CD8-positive, alpha-beta memory T cell (primary cell): ENCODE results near the gene ZFAND5. TPM values are rescaled to one million over a fixed set of nuclear protein-coding genes. Genes with fewer than 3 reads are reported as not detected.

Source experiments
- CTCF ChIA-PET: fragments of 350-600 bp; sonication (Branson Sonifier 250); formaldehyde crosslinking; loops from one replicate; lab custom pipeline; 2021; ENCODE audit warnings: antibody characterized with exemption; lab: Charles Lee
- POLR2A ChIA-PET: fragments of 350-600 bp; sonication (Branson Sonifier 250); formaldehyde crosslinking; loops from one replicate; lab custom pipeline; 2021; ENCODE audit warnings: antibody characterized with exemption; lab: Charles Lee
- DNase-seq, 5 donors: peaks; one replicate each; pipeline versions ENCODE4 v3.0.0 to v3.0.0-alpha.2; 2020 to 2022; ENCODE audit warnings: mixed read lengths in 1 of 5
- H3K27ac ChIP-seq: one replicate; pipeline ENCODE4 v1.7.0; 2013; ENCODE audit warnings: low read depth, mild to moderate bottlenecking, low read length, moderate library complexity
- H3K27me3 ChIP-seq: 2 replicates; pipeline ENCODE4 v1.7.0; 2013; ENCODE audit warnings: low read length, mild to moderate bottlenecking; ENCODE audit not compliant: insufficient read depth, poor library complexity, severe bottlenecking
- H3K36me3 ChIP-seq: 2 replicates; pipeline ENCODE4 v1.7.0; 2013; ENCODE audit warnings: mild to moderate bottlenecking, low read length, moderate library complexity; ENCODE audit not compliant: insufficient read depth
- H3K4me1 ChIP-seq: 2 replicates; pipeline ENCODE4 v1.7.0; 2013; ENCODE audit warnings: mild to moderate bottlenecking, low read length, moderate library complexity; ENCODE audit not compliant: insufficient read depth
- H3K4me3 ChIP-seq: 2 replicates; pipeline ENCODE4 v1.7.0; 2013; ENCODE audit warnings: mild to moderate bottlenecking, low read length
- H3K9me3 ChIP-seq: 2 replicates; pipeline ENCODE4 v1.7.0; 2013; ENCODE audit warnings: mild to moderate bottlenecking, low read length
- H3K27ac Mint-ChIP-seq, 8 donors: one replicate each; pipeline ENCODE4 v1.8.0; 2020 to 2021; ENCODE audit warnings: mixed read lengths in 8 of 8, mild to moderate bottlenecking in 6 of 8, inconsistent platforms in 3 of 8, moderate library complexity in 3 of 8
- H3K27me3 Mint-ChIP-seq, 2 donors: one replicate each; pipeline ENCODE4 v1.8.0; 2020 to 2021; ENCODE audit warnings: mixed read lengths in 2 of 2, mild to moderate bottlenecking in 1 of 2, moderate library complexity in 1 of 2
- H3K36me3 Mint-ChIP-seq, 3 donors: one replicate each; pipeline ENCODE4 v1.8.0; 2020 to 2021; ENCODE audit warnings: mixed read lengths in 3 of 3, inconsistent platforms in 1 of 3, mild to moderate bottlenecking in 1 of 3
- H3K4me1 Mint-ChIP-seq, 3 donors: one replicate each; pipeline ENCODE4 v1.8.0; 2020 to 2021; ENCODE audit warnings: mixed read lengths in 3 of 3, inconsistent platforms in 1 of 3, mild to moderate bottlenecking in 1 of 3
- H3K4me3 Mint-ChIP-seq, 7 donors: one replicate each; pipeline ENCODE4 v1.8.0; 2020 to 2021; ENCODE audit warnings: mixed read lengths in 7 of 7, mild to moderate bottlenecking in 6 of 7, moderate library complexity in 4 of 7, inconsistent platforms in 2 of 7
- H3K9me3 Mint-ChIP-seq, 5 donors: one replicate each; pipeline ENCODE4 v1.8.0; 2020 to 2022; ENCODE audit warnings: mixed read lengths in 5 of 5, mild to moderate bottlenecking in 3 of 5, moderate library complexity in 2 of 5, inconsistent platforms in 1 of 5
- polyA plus RNA-seq: library from polyadenylated mRNA; unstranded; fragments of 300-500 nt; fragmentation: Illumina TruSeq; gene quantifications from one replicate; pipeline ENCODE4 v1.2.3, GENCODE V29; 2021
- total RNA-seq, 2 experiments: library from RNA; stranded (reverse); gene quantifications; one replicate each; pipeline ENCODE4 v1.2.3, GENCODE V29; 2021

The ZFAND5 gene
- total and polyA plus RNA-seq, 3 experiments from 2014 or later: 82.4 to 98.8 (median 91.0) TPM

DNA sequence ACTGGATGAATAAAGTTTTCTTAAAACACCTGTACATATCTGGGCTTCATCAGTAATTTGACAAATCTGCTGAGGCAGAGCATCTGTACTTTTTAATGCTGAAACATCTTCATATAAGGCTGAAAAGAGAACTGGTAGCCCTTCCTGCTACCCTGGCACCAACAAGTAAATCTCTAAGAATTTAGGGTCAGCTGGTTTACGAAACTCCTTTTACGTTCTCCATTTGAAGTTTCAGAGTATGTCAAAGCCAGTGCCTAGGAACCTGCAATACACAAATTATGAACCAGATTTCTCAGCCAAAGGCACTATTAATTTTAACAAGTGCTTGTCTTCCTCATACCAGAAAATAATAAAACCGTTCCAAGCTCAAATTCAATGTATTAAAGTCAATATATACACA, 3.8 kb downstream of the ZFAND5 start:
- no peak overlapping the region for H3K27ac ChIP-seq
- H3K36me3 Mint-ChIP-seq: peaks cover 0 to 72% (median 8%) of the 10 kb centered on the region in 3 donors
- no peak overlapping the region for H3K4me3 ChIP-seq
- H3K9me3 Mint-ChIP-seq: peaks cover 0 to 3% (median 0%) of the 10 kb centered on the region in 5 donors
- H3K4me1 ChIP-seq: peaks cover 50% of the 10 kb centered on the region
- peak overlapping the region in 3 of 7 donors; percentile 19 to 53 (median 33) for H3K4me3 Mint-ChIP-seq
- peaks cover 25% of the 10 kb centered on the region for H3K36me3 ChIP-seq
- POLR2A ChIA-PET: no interaction called here
- no peaks in the 10 kb centered on the region for H3K27me3 Mint-ChIP-seq
- no peaks in the 10 kb centered on the region for H3K27me3 ChIP-seq
- peak overlapping the region in 4 of 8 donors; percentile 8 to 51 (median 30) for H3K27ac Mint-ChIP-seq
- no peaks in the 10 kb centered on the region for H3K9me3 ChIP-seq
- DNase-seq: no peak
- peaks cover 76 to 87% (median 83%) of the 10 kb centered on the region in 3 donors for H3K4me1 Mint-ChIP-seq
- CTCF ChIA-PET: no interaction called here

DNA sequence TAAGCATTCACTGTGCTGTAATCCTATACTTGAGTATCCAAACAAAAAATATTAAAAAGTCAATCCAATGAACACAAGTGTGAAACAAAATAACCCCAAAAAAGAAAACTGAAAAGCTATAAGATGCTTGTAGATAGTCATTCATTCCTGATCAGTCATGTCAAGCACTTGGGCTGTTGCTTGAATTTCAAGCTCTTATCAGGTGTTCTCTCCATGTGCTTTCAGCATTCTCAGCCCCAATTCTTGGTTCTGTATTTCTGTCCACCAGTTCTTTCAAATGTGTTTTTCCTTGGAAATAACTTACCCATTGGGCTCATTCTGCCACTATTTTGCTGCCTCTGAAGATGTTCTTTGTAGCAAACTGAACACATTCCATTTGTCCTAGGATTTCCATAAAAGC, 4.7 kb downstream of the ZFAND5 start:
- no peak overlapping the region for H3K27ac ChIP-seq
- H3K9me3 ChIP-seq: no peaks in the 10 kb centered on the region
- H3K36me3 ChIP-seq: peaks cover 30% of the 10 kb centered on the region
- H3K27me3 ChIP-seq: no peaks in the 10 kb centered on the region
- Mint-ChIP-seq H3K9me3 (peaks cover 0 to under 1% (median 0%) of the 10 kb centered on the region in 5 donors), H3K4me1 (peaks cover 72 to 87% (median 84%) of the 10 kb centered on the region in 3 donors), H3K36me3 (peaks cover 0 to 76% (median 15%) of the 10 kb centered on the region in 3 donors), H3K4me3 (peak overlapping the region in 2 of 7 donors; percentile 18 to 37), H3K27me3 (no peaks in the 10 kb centered on the region), H3K27ac (peak overlapping the region in 5 of 8 donors; percentile 13 to 57 (median 34))
- CTCF ChIA-PET: interaction anchor here (0.8 kb wide), 1 partner anchor 31 kb away, joined by 3 read pairs; no protein-coding TSS in a partner anchor
- POLR2A ChIA-PET: no interaction called here
- no peak for DNase-seq
- peaks cover 50% of the 10 kb centered on the region for H3K4me1 ChIP-seq
- H3K4me3 ChIP-seq: no peak overlapping the region

DNA sequence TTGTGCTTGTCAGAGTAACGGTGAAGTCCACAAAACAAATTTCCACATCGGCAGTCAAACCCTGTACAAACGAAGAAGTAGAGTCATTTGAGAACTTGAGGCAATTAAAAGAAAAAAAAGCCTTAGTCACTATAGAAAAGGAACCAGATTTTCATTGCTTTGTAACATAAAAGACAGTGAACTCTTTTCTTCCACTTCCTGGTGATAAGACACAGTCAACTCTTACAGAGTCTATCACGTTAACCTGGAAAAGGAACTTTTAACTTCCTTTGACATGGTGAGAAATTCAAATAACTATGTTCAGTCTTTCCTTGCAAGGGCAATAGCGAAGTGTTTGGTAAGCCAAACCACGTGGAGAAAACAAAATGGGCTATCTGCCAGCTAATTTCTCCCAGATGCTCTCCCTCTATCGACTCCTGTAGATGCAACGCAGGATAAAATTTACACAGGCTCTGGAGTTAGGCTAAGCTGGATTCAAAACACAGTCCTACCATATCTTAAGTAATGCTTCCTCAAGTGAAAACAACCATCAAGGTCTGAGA, 8.9 kb downstream of the ZFAND5 start:
- no peaks in the 10 kb centered on the region for H3K27me3 ChIP-seq
- H3K27me3 Mint-ChIP-seq: no peaks in the 10 kb centered on the region
- DNase-seq: no peak
- H3K4me3 ChIP-seq: no peak overlapping the region
- H3K9me3 ChIP-seq: no peaks in the 10 kb centered on the region
- no peak overlapping the region for H3K4me3 Mint-ChIP-seq
- peaks cover 43% of the 10 kb centered on the region for H3K36me3 ChIP-seq
- H3K36me3 Mint-ChIP-seq: peaks cover 0 to 89% (median 21%) of the 10 kb centered on the region in 3 donors
- H3K27ac Mint-ChIP-seq: peak overlapping the region in 5 of 8 donors; percentile 11 to 74 (median 24)
- H3K27ac ChIP-seq: no peak overlapping the region
- H3K4me1 Mint-ChIP-seq: peaks cover 54 to 63% (median 59%) of the 10 kb centered on the region in 3 donors
- CTCF ChIA-PET: no interaction called here
- H3K9me3 Mint-ChIP-seq: no peaks in the 10 kb centered on the region
- POLR2A ChIA-PET: interaction anchor here (1.7 kb wide), 1 partner anchor 10 kb away, joined by 4 read pairs; no protein-coding TSS in a partner anchor
- H3K4me1 ChIP-seq: peaks cover 28% of the 10 kb centered on the region

DNA sequence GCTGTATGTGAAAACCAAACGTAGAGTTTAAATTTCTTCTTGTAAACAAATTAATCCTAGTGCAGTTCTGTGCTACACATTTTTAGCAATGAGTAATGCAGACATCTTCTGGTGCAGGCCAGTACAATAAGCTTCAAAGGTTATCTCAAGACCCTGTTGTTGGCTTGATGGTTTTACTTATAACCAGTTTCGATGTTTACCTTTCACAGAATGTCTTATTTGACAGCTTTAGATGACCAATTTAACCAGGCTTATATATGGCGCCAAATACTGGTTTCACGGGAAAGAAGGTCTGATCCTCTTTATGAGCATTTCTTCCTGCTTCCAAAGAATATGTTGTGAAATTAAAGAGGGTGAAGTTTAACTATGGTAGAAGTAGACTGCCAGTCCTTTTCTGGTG, 9.9 kb downstream of the ZFAND5 start:
- Mint-ChIP-seq H3K4me1 (peaks cover 47 to 56% (median 54%) of the 10 kb centered on the region in 3 donors), H3K27ac (peak overlapping the region in 2 of 8 donors; percentile 24 to 47), H3K27me3 (no peaks in the 10 kb centered on the region), H3K9me3 (no peaks in the 10 kb centered on the region), H3K4me3 (no peak overlapping the region), H3K36me3 (peaks cover 0 to 82% (median 21%) of the 10 kb centered on the region in 3 donors)
- no peaks in the 10 kb centered on the region for H3K9me3 ChIP-seq
- no peaks in the 10 kb centered on the region for H3K27me3 ChIP-seq
- H3K4me1 ChIP-seq: peaks cover 19% of the 10 kb centered on the region
- H3K36me3 ChIP-seq: peaks cover 38% of the 10 kb centered on the region
- H3K4me3 ChIP-seq: no peak overlapping the region
- DNase-seq: no peak
- H3K27ac ChIP-seq: no peak overlapping the region
- POLR2A ChIA-PET: no interaction called here
- CTCF ChIA-PET: no interaction called here

DNA sequence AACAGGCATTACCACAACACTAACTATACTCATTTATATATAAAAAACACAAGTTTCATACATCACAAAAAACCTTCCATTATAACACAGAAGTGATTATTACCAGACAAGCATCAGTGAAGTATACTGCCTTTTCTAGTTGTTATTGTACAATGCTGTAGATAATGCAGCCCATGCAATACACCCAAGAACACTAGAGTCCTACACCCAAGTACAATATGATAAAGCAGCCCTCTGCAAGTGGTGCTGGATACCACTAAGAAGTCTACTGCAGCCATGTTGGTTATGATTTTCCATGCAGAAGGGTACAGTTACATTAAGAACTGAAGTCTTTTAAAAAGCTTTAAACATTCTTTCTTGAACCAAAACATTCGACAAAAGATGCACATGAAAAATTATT, 10.3 kb downstream of the ZFAND5 start:
- Histone ChIP-seq H3K27me3 (no peaks in the 10 kb centered on the region), H3K4me1 (peaks cover 14% of the 10 kb centered on the region), H3K9me3 (no peaks in the 10 kb centered on the region), H3K4me3 (no peak overlapping the region), H3K27ac (no peak overlapping the region), H3K36me3 (peaks cover 34% of the 10 kb centered on the region)
- DNase-seq: no peak
- ChIA-PET CTCF (no interaction called here), POLR2A (no interaction called here)
- H3K9me3 Mint-ChIP-seq: no peaks in the 10 kb centered on the region
- H3K27ac Mint-ChIP-seq: peak overlapping the region in 1 of 8 donors; percentile 54
- H3K4me3 Mint-ChIP-seq: no peak overlapping the region
- peaks cover 42 to 52% (median 50%) of the 10 kb centered on the region in 3 donors for H3K4me1 Mint-ChIP-seq
- peaks cover 0 to 77% (median 21%) of the 10 kb centered on the region in 3 donors for H3K36me3 Mint-ChIP-seq
- no peaks in the 10 kb centered on the region for H3K27me3 Mint-ChIP-seq

DNA sequence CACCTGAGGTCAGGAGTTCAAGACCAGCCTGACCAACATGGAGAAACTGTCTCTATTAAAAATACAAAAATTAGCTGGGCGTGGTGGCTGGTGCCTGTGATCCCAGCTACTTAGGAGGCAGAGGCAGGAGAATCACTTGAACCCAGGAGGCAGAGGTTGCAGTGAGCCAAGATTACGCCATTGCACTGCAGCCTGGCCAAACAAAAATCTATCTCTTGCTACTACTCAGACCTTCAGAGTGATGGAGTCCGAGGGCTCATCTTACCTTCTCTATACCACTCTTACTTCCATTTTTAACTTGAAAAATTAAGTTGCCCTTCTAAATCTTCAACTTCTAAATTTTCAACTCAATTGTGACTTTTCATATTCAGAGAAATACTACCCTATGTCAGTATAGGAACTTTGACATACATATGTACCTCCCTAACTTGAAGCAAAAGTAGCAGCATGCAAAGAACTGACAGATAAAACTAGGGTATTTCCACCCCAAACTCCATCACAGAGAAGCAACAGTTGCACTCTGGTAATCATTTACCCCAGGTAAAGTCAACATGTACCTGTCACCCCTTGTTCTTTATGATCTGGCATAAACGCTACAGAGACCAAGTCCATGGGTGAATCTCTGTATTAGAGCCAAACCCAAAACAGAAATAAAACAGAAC, 11.4 kb downstream of the ZFAND5 start:
- no peaks in the 10 kb centered on the region for H3K9me3 ChIP-seq
- H3K4me3 ChIP-seq: no peak overlapping the region
- no peaks in the 10 kb centered on the region for H3K27me3 ChIP-seq
- peaks cover 28% of the 10 kb centered on the region for H3K36me3 ChIP-seq
- no peak overlapping the region for H3K4me3 Mint-ChIP-seq
- POLR2A ChIA-PET: no interaction called here
- H3K36me3 Mint-ChIP-seq: peaks cover 0 to 66% (median 16%) of the 10 kb centered on the region in 3 donors
- H3K27ac Mint-ChIP-seq: peak overlapping the region in 2 of 8 donors; percentile 56 to 66
- no peaks in the 10 kb centered on the region for H3K9me3 Mint-ChIP-seq
- CTCF ChIA-PET: no interaction called here
- no peak for DNase-seq
- H3K27ac ChIP-seq: no peak overlapping the region
- H3K27me3 Mint-ChIP-seq: no peaks in the 10 kb centered on the region
- H3K4me1 Mint-ChIP-seq: peaks cover 31 to 40% (median 38%) of the 10 kb centered on the region in 3 donors
- H3K4me1 ChIP-seq: peaks cover 8% of the 10 kb centered on the region

DNA sequence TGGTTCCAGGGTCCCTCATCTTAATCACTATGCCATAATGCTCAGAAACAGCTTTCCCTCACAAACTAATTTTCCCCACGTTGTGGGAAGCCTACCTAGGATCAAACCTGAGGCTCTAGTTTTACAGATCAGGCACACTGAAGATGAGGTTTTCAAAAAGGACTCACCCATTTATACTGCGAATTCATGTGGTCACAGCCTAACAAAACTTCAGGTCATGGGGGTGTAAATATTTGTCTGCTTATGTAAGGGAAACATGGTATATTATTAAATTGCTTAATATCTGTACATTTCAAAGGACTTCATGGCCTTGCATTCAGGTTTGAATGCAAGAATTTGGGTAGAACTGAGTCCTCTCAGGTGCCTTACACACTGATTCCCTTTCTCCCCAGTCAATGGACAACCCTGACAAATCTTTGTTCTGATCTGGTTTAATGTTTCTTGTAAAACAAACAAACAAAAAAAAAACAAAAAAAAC, 12.1 kb downstream of the ZFAND5 start:
- peak overlapping the region in 1 of 8 donors; percentile 66 for H3K27ac Mint-ChIP-seq
- Histone ChIP-seq H3K9me3 (no peaks in the 10 kb centered on the region), H3K27me3 (no peaks in the 10 kb centered on the region), H3K4me3 (no peak overlapping the region), H3K4me1 (peaks cover 3% of the 10 kb centered on the region), H3K27ac (no peak overlapping the region), H3K36me3 (peaks cover 28% of the 10 kb centered on the region)
- POLR2A ChIA-PET: no interaction called here
- peaks cover 26 to 34% (median 32%) of the 10 kb centered on the region in 3 donors for H3K4me1 Mint-ChIP-seq
- H3K27me3 Mint-ChIP-seq: no peaks in the 10 kb centered on the region
- H3K9me3 Mint-ChIP-seq: no peaks in the 10 kb centered on the region
- no peak for DNase-seq
- no peak overlapping the region for H3K4me3 Mint-ChIP-seq
- CTCF ChIA-PET: no interaction called here
- peaks cover 0 to 60% (median 16%) of the 10 kb centered on the region in 3 donors for H3K36me3 Mint-ChIP-seq
